Stimulated activated CD4-positive, alpha-beta T cell treated with anti-CD3 and anti-CD28 coated beads, Interleukin-1b, Interleukin-23, amount 100 ng/mL, for 1 hour (primary cell): ENCODE data around the gene CD14.
A peak's percentile ranks its signal among the peaks of the same experiment; 100 is the strongest.
"Not testable (repeated sequence)": the region's sequence is repeated elsewhere in the genome, so short reads cannot be mapped to it uniquely, and the experiment has no call there.

ENCODE experiments used
- DNase-seq, 2 donors: peaks; one replicate each; pipeline ENCODE4 v3.0.0-alpha.2; 2020; ENCODE audit warnings: low read depth in 2 of 2

The CD14 gene

GRCh38 chr5:140633021-140633471 is at the start of gene CD14:
Gene CD14 (minus strand): TSS chr5:140633175. CDS start chr5:140633071, 104 bp downstream.
- no peak for DNase-seq

- no peak for DNase-seq
Observed at GRCh38 chr5:140678993-140679392, 46.0 kb upstream of the CD14 start.

GRCh38 chr5:140677947-140678346 is 45.0 kb upstream of the CD14 start:
- DNase-seq, result no peak

- DNase-seq, result no peak
Observed at GRCh38 chr5:140674629-140675028, 41.7 kb upstream of the CD14 start.

GRCh38 chr5:140674211-140674610 is 41.2 kb upstream of the CD14 start:
- DNase-seq, result no peak

GRCh38 chr5:140673187-140673976 is 40.4 kb upstream of the CD14 start, which contains the start of gene DND1:
Gene DND1 (minus strand): TSS chr5:140673576. CDS start chr5:140673542, 34 bp downstream.
- DNase-seq, result no peak

GRCh38 chr5:140672455-140673186 is 39.6 kb upstream of the CD14 start:
- no peak for DNase-seq

GRCh38 chr5:140671472-140672125 is 38.6 kb upstream of the CD14 start:
- DNase-seq, result no peak

GRCh38 chr5:140671035-140671434 is 38.1 kb upstream of the CD14 start:
- not testable (repeated sequence) for DNase-seq

- peak; percentile 84 to 91 for DNase-seq
Observed at GRCh38 chr5:140664359-140665119, 31.6 kb upstream of the CD14 start, which contains the start of gene WDR55. Gene WDR55 (plus strand): TSS chr5:140664904. CDS start chr5:140664913, 9 bp downstream.

- no peak for DNase-seq
Observed at GRCh38 chr5:140664030-140664358, 31.0 kb upstream of the CD14 start.

- not testable (repeated sequence) for DNase-seq
Observed at GRCh38 chr5:140660371-140660770, 27.4 kb upstream of the CD14 start.

GRCh38 chr5:140658870-140659269 is 25.9 kb upstream of the CD14 start:
- no peak for DNase-seq

- DNase-seq, result no peak
Observed at GRCh38 chr5:140647042-140647419, 14.1 kb upstream of the CD14 start.

GRCh38 chr5:140642718-140643117 is 9.7 kb upstream of the CD14 start:
- DNase-seq, result no peak

- no peak for DNase-seq
Observed at GRCh38 chr5:140641716-140642115, 8.7 kb upstream of the CD14 start.

- peak; percentile 93 to 97 for DNase-seq
Observed at GRCh38 chr5:140639148-140639981, 6.4 kb upstream of the CD14 start, which contains the start of gene TMCO6. Gene TMCO6 (plus strand): TSS chr5:140639451. CDS start chr5:140639528, 77 bp downstream.

- DNase-seq, result not testable (repeated sequence)
Observed at GRCh38 chr5:140638898-140639147, 5.8 kb upstream of the CD14 start.

GRCh38 chr5:140637371-140638100 is 4.6 kb upstream of the CD14 start:
- DNase-seq, result no peak
